ENCODE results near the gene HSPB2.
A peak's percentile ranks its signal among the peaks of the same experiment; 100 is the strongest.
"Not testable (repeated sequence)": the region's sequence is repeated elsewhere in the genome, so short reads cannot be mapped to it uniquely, and the experiment has no call there.

HSPB2 gene, protein sequence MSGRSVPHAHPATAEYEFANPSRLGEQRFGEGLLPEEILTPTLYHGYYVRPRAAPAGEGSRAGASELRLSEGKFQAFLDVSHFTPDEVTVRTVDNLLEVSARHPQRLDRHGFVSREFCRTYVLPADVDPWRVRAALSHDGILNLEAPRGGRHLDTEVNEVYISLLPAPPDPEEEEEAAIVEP

GRCh38 chr11:111912535-111912934, at the start of gene HSPB2:
HSPB2 (plus strand) TSS chr11:111912734; CDS start chr11:111912830, 96 bp downstream.
- DNase-seq (ENCODE audit: low spot score): peak; percentile 76

DNA sequence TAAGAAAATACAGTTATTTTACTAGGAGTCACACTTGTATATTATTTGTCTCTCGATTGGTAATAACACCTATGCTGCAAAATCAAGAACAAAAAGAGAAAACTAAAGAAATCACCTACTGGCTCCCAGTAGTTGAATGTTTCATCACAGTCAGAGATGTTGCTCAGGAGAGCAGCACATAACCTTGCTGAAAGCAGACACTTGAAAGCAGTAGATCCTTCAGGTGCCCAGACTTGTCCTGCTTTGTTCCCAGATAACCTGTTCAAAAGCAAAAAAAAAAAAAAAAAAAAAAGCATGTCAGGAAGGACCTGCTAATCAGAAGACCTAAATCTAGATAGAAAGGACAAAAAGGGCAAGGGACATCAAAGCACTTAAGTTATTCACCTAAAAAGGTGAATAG, 42.4 kb upstream of the HSPB2 start:
- DNase-seq (ENCODE audit: low spot score): no peak

DNA sequence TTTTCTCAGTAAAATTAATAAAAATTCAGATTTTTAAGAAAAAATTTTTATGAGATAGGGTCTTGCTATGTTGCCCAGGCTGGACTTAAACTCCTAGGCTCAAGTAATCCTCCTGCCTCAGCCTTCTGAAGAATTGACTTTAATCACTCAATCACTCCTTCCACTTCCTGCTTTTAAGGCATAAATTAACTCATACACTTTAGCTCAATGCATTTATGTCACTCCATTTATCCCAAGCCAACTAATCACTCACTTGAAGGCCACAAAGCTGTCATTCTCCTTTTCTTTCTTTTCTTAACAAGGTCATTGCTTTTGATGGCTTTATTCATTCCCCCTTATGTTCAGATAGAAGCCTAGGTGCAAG, 42.0 kb upstream of the HSPB2 start:
- DNase-seq (ENCODE audit: low spot score): no peak

- DNase-seq (ENCODE audit: low spot score): peak; percentile 92
Measured at GRCh38 chr11:111870886-111871692, 41.4 kb upstream of the HSPB2 start, which contains the start of gene ALG9. ALG9 (minus strand) TSS chr11:111871581; CDS start chr11:111871482, 99 bp downstream.

- no peak for DNase-seq (ENCODE audit: low spot score)
Measured at GRCh38 chr11:111871693-111872161, 40.8 kb upstream of the HSPB2 start.

GRCh38 chr11:111878385-111878848, 34.1 kb upstream of the HSPB2 start:
- no peak for DNase-seq (ENCODE audit: low spot score)

DNA sequence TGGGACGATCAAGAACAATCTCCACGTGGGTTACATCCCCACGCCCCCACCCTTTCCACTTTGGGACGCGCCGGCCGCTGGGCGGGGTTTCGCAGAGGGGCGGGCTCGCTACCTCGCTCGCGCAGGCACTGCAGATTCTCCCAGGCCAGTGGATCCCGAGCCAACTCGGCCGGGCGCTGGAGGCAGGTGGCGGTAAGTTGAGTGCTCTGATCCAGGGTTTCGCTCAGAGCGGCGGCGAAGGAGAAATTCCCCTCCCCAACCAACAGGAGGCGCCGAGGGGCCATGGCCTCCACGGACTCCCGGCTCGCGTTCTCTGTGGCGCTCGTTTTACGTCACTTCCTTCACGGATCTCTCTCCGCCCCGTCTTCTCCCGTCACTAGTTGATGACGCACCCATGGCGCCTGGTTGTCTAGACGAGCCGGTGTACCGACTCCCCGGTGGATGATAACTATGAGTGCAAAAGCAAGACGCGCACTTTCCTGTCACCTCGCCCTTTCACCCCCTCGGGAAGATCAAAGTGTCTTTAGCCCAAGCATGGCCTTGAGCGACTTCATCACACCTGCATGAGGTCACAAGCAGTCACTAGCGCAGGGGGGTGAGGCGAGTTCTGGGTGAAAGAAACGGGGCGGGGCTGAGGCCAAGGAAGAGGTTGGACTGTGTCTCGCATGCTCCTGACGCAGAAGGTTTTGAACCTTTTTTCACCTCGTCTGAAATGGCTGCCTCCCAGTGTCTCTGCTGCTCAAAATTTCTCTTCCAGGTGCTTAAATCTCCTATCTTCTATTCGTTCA, 33.5 kb upstream of the HSPB2 start, which contains the start of the genes CFAP68 and FDXACB1:
Gene CFAP68 (plus strand): TSS at position 693 of the 788 bp plus-strand sequence. CDS start 20 bp downstream, at position 713.
Gene FDXACB1 (minus strand): TSS at position 317 of the 788 bp plus-strand sequence. CDS start 33 bp downstream, at position 284.
- DNase-seq (ENCODE audit: low spot score): peak; percentile 96

DNA sequence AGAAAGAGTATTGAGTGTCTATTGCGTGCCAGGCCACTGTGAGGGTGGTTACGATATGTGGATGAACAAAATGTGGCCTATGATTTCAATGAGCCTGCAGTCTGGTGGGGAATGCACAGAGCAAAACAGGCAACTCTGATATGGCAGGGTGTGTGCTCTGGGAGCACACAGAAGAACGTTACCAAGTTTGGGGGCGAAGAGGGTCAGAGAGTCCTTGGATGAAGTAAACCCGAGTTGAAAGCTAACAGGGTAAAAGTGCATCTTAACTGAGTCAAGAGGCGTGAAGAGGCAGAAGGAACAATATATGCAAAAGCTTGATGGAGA, 32.9 kb upstream of the HSPB2 start:
- DNase-seq (ENCODE audit: low spot score): no peak

DNA sequence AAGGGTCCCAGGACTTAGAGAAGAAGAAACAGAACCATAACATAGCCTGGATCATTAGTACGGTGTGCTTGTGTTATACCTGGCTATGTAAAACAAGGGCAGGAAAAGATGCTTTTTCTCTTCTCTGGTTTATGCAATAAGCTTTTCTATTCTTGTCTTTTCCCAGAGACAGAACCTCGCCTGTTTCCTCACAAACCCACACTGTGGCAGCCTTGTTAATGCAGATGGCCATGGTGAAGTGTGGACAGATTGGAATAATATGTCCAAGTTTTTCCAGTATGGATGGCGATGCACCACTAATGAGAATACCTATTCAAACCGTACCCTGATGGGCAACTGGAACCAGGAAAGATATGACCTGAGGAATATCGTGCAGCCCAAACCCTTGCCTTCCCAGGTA, 30.3 kb upstream of the HSPB2 start:
- no peak for DNase-seq (ENCODE audit: low spot score)

- DNase-seq (ENCODE audit: low spot score): not testable (repeated sequence)
Measured at GRCh38 chr11:111885053-111885452, 27.5 kb upstream of the HSPB2 start.

DNA sequence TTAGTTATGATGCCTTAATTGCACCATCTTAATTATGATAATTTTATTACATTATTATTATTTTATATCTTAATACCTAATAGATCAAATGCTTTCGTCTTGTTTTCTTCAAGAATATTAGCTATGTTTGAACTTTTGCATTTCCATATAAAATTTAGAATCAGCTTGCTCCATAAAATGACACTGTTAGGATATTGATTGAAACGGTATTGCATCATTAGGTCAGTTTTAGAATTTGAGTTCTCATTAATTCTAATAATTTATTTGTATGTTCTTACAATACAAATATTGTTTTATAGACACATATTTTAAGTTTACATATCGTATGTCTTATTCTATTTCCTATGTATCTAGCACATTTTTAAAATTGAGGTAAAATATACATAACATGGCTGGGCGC, 26.5 kb upstream of the HSPB2 start:
- DNase-seq (ENCODE audit: low spot score): no peak

DNA sequence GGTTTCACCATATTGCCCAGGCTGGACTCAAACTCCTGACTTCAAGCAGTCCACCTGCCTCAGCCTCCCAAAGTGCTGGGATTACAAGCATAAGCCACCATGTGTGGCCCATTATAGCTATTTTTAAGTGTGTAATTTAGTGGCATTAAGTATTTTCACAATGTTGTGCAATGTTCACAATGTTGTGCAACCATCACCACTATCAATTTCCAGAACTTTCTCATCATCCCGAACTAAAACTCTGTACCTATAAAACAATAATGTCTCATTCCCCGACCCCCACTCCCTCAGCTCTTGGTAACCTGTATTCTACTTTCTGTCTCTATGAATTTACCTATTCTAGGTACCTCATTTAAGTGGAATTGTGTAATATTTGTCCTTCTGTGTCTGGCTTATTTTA, 25.7 kb upstream of the HSPB2 start:
- no peak for DNase-seq (ENCODE audit: low spot score)

DNA sequence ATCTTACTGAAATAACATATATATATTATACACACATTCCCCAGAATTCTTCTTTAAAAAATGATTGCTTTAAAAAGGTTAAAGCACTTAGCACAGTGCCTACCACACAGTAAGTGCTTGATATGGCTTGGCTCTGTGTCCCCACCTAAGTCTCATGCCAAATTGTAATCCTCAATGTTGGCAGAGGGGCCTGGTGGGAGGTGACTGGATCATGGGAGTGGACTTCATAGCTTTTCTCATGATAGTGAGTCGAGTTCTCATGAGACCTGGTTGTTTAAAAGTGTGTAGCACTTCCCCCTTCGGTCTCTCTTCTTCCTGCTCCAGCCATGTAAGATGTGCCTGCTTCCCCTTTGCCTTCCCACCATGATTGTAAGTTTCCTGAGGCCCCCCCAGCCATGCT, 7.1 kb upstream of the HSPB2 start:
- DNase-seq (ENCODE audit: low spot score): no peak

GRCh38 chr11:111906680-111907079, 5.9 kb upstream of the HSPB2 start:
- no peak for DNase-seq (ENCODE audit: low spot score)

DNA sequence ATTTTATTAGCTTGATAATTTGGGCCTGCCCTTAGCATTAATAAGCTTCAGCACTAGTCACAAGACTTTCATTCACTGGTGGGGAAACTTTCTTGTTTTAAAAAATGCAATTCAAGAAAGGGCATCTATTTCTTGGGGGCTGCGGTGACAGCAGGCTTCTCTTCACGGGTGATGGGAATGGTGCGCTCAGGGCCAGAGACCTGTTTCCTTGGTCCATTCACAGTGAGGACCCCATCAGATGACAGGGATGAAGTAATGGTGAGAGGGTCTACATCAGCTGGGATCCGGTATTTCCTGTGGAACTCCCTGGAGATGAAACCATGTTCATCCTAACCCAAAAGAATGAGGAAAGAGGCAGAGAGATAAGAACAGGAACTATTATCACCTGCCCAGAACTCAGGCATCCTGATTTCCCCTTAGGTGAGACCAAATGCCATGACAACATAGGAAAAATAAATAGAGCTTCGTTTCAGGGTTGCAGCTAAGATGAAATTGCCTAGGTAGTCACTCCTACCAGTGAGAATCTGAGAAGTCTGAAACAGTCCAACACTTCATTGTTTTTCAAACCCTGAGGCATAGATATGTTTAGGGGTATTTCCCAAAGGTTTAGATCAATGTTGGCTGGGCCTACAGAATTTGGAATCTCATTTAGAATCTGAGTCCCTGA, 3.8 kb upstream of the HSPB2 start:
- no peak for DNase-seq (ENCODE audit: low spot score)

GRCh38 chr11:111909378-111909777, 3.2 kb upstream of the HSPB2 start:
- no peak for DNase-seq (ENCODE audit: low spot score)

GRCh38 chr11:111910676-111911562, 1.6 kb upstream of the HSPB2 start:
- DNase-seq (ENCODE audit: low spot score): no peak

- peak; percentile 87 for DNase-seq (ENCODE audit: low spot score)
Measured at GRCh38 chr11:111911563-111912401, 752 bp upstream of the HSPB2 start, which contains the start of gene CRYAB. CRYAB (minus strand) TSS chr11:111911770; CDS start chr11:111911724, 46 bp downstream.

- no peak for DNase-seq (ENCODE audit: low spot score)
Measured at GRCh38 chr11:111913031-111913861, 712 bp downstream of the HSPB2 start.

All from left forelimb (tissue), 1 donor.